ENCODE measurements around the gene CCDC107. TPM values are rescaled to one million over a fixed set of nuclear protein-coding genes. Genes with fewer than 3 reads are reported as not detected.
"Not testable (repeated sequence)": the region's sequence is repeated elsewhere in the genome, so short reads cannot be mapped to it uniquely, and the experiment has no call there.

The CCDC107 gene
- total RNA-seq, 1 experiment from 2014 or later: 16.4 TPM

- Histone ChIP-seq H3K36me3 (ENCODE audit: insufficient read depth, low read length, poor library complexity, severe bottlenecking) (no peaks in the 10 kb centered on the region), H3K4me3 (ENCODE audit: low read depth, low read length, poor library complexity, severe bottlenecking) (no peak overlapping the region), H3K27ac (ENCODE audit: low read depth, low read length, poor library complexity, severe bottlenecking) (no peak overlapping the region), H3K27me3 (replicated peaks; ENCODE audit: insufficient read depth, low read depth, low read length, poor library complexity) (no peaks in the 10 kb centered on the region), H3K9me3 (ENCODE audit: low read depth, low read length, poor library complexity, severe bottlenecking) (no peaks in the 10 kb centered on the region), H3K4me1 (ENCODE audit: insufficient read depth, low read length, poor library complexity, severe bottlenecking) (no peaks in the 10 kb centered on the region)
- CTCF ChIA-PET: interaction anchor here (0.7 kb wide), 1 partner anchor 50 kb away, joined by 5 read pairs; no protein-coding TSS in a partner anchor
- POLR2A ChIA-PET (ENCODE audit: low non-redundant PET): no interaction called here
- TF ChIP-seq CTCF (conservative IDR thresholded peaks at IDR 0.05; ENCODE audit: low read depth, low read length): no peak
- no peak for TF ChIP-seq EZH2 (IDR thresholded peaks at IDR 0.05; ENCODE audit: borderline replicate concordance, low read depth, low read length, poor library complexity, severe bottlenecking)
- intact Hi-C loops (cut with micrococcal nuclease; ENCODE audit: unreplicated experiment): no loop called here
- no peak for DNase-seq (ENCODE audit: low spot score)
- BruUV-seq (replicated peaks): no TSS peak
Measured at GRCh38 chr9:35635730-35636129, 22.4 kb upstream of the CCDC107 start.

GRCh38 chr9:35636135-35636876 is 21.8 kb upstream of the CCDC107 start:
- CTCF ChIA-PET: interaction anchor here (0.7 kb wide), 1 partner anchor 51 kb away, joined by 5 read pairs; no protein-coding TSS in a partner anchor
- intact Hi-C loops (cut with micrococcal nuclease; ENCODE audit: unreplicated experiment): no loop called here
- Histone ChIP-seq H3K27ac (ENCODE audit: low read depth, low read length, poor library complexity, severe bottlenecking) (no peak overlapping the region), H3K4me1 (ENCODE audit: insufficient read depth, low read length, poor library complexity, severe bottlenecking) (no peaks in the 10 kb centered on the region), H3K36me3 (ENCODE audit: insufficient read depth, low read length, poor library complexity, severe bottlenecking) (no peaks in the 10 kb centered on the region), H3K4me3 (ENCODE audit: low read depth, low read length, poor library complexity, severe bottlenecking) (no peak overlapping the region), H3K27me3 (replicated peaks; ENCODE audit: insufficient read depth, low read depth, low read length, poor library complexity) (no peaks in the 10 kb centered on the region), H3K9me3 (ENCODE audit: low read depth, low read length, poor library complexity, severe bottlenecking) (no peaks in the 10 kb centered on the region)
- TF ChIP-seq EZH2 (IDR thresholded peaks at IDR 0.05; ENCODE audit: borderline replicate concordance, low read depth, low read length, poor library complexity, severe bottlenecking): no peak
- no peak for TF ChIP-seq CTCF (conservative IDR thresholded peaks at IDR 0.05; ENCODE audit: low read depth, low read length)
- DNase-seq (ENCODE audit: low spot score): no peak
- POLR2A ChIA-PET (ENCODE audit: low non-redundant PET): no interaction called here
- BruUV-seq (replicated peaks): no TSS peak

DNA sequence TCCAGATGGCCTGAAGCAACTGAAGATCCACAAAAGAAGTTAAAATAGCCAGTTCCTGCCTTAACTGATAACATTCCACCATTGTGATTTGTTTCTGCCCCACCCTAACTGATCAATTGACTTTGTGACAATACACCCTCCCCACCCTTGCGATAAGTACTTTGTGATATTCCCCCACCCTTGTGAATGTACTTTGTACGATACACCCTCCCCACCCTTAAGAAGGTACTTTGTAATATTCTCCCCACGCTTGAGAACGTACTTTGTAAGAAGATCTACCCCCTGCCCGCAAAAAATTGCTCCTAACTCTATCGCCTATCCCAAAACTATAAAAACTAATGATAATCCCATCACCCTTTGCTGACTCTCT is 21.2 kb upstream of the CCDC107 start:
- CTCF ChIA-PET; H3K27ac ChIP-seq (ENCODE audit: low read depth, low read length, poor library complexity, severe bottlenecking); intact Hi-C loops (cut with micrococcal nuclease; ENCODE audit: unreplicated experiment): not testable (repeated sequence)

DNA sequence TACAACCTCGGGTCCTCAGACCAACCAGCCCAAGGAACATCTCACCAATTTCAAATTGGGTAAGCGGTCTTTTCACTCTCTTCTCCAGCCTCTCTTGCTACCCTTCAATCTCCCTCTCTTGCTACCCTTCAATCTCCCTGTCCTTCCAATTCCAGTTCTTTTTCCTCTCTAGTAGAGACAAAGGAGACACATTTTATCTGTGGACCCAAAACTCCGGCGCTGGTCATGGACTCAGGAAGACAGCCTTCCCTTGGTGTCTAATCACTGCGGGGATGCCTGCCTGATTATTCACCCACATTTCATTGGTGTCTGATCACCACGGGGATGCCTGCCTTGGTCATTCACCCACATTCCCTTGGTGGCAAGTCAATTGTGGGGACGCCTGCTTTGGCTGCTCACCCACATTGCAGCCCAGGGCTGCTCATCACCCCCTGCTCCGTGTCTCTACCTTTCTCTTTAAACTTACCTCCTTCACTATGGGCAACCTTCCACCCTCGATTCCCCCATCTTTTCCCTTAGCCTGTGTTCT is 20.6 kb upstream of the CCDC107 start:
- BruUV-seq (replicated peaks); H3K9me3 ChIP-seq (ENCODE audit: low read depth, low read length, poor library complexity, severe bottlenecking); H3K36me3 ChIP-seq (ENCODE audit: insufficient read depth, low read length, poor library complexity, severe bottlenecking); CTCF ChIA-PET; H3K27me3 ChIP-seq (replicated peaks; ENCODE audit: insufficient read depth, low read depth, low read length, poor library complexity); intact Hi-C loops (cut with micrococcal nuclease; ENCODE audit: unreplicated experiment); H3K27ac ChIP-seq (ENCODE audit: low read depth, low read length, poor library complexity, severe bottlenecking); POLR2A ChIA-PET (ENCODE audit: low non-redundant PET); H3K4me1 ChIP-seq (ENCODE audit: insufficient read depth, low read length, poor library complexity, severe bottlenecking); H3K4me3 ChIP-seq (ENCODE audit: low read depth, low read length, poor library complexity, severe bottlenecking); DNase-seq (ENCODE audit: low spot score): not testable (repeated sequence)

More for the DNA sequence above, 21.2 kb upstream of the CCDC107 start:
- POLR2A ChIA-PET (ENCODE audit: low non-redundant PET); H3K36me3 ChIP-seq (ENCODE audit: insufficient read depth, low read length, poor library complexity, severe bottlenecking); DNase-seq (ENCODE audit: low spot score); H3K4me1 ChIP-seq (ENCODE audit: insufficient read depth, low read length, poor library complexity, severe bottlenecking); H3K4me3 ChIP-seq (ENCODE audit: low read depth, low read length, poor library complexity, severe bottlenecking); BruUV-seq (replicated peaks); H3K27me3 ChIP-seq (replicated peaks; ENCODE audit: insufficient read depth, low read depth, low read length, poor library complexity); H3K9me3 ChIP-seq (ENCODE audit: low read depth, low read length, poor library complexity, severe bottlenecking): not testable (repeated sequence)

DNA sequence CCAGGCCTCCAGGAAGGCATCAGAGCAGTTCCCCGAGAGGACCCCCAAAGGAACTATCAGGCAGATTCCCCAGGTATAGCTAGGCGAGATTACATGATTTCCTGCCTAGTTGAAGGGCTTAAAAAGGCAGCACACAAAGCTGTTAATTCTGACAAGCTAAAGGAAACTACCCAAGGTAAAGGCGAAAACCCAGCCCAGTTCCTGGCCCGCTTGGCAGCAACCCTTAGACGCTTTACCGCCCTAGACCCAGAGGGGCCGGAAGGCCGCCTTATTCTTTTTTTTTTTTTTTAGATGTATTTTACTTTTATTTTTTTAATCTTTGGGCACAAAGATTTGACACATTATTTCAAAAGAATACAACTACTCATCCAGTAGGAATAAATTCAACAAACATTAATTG is 19.3 kb upstream of the CCDC107 start:
- H3K27ac ChIP-seq (ENCODE audit: low read depth, low read length, poor library complexity, severe bottlenecking); H3K27me3 ChIP-seq (replicated peaks; ENCODE audit: insufficient read depth, low read depth, low read length, poor library complexity); H3K9me3 ChIP-seq (ENCODE audit: low read depth, low read length, poor library complexity, severe bottlenecking); POLR2A ChIA-PET (ENCODE audit: low non-redundant PET); BruUV-seq (replicated peaks); H3K36me3 ChIP-seq (ENCODE audit: insufficient read depth, low read length, poor library complexity, severe bottlenecking); DNase-seq (ENCODE audit: low spot score); H3K4me1 ChIP-seq (ENCODE audit: insufficient read depth, low read length, poor library complexity, severe bottlenecking); H3K4me3 ChIP-seq (ENCODE audit: low read depth, low read length, poor library complexity, severe bottlenecking); intact Hi-C loops (cut with micrococcal nuclease; ENCODE audit: unreplicated experiment): not testable (repeated sequence)
- CTCF ChIA-PET: interaction anchor here (0.7 kb wide), 1 partner anchor 686 kb away, joined by 3 read pairs; no protein-coding TSS in a partner anchor

DNA sequence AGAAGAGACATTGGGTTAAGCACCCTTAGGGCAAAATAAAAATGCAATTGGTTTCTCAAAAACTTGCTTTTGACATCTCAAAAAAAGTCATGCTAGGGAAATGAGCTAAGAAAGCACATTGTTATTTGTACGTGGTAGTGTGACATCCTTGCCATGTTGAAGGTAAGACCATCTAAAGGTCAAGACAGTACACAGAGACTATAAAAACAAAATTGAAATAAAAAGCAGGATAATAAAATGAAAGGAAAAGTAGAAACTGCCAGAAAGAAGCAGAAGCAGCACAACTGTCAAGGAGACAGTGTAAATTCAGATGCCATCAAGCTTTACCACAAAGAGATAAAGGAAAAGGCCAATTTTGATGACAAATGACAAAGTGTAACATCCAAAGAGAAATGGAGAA is 18.9 kb upstream of the CCDC107 start:
- H3K9me3 ChIP-seq (ENCODE audit: low read depth, low read length, poor library complexity, severe bottlenecking); intact Hi-C loops (cut with micrococcal nuclease; ENCODE audit: unreplicated experiment); DNase-seq (ENCODE audit: low spot score); CTCF ChIA-PET; H3K36me3 ChIP-seq (ENCODE audit: insufficient read depth, low read length, poor library complexity, severe bottlenecking); POLR2A ChIA-PET (ENCODE audit: low non-redundant PET); H3K27me3 ChIP-seq (replicated peaks; ENCODE audit: insufficient read depth, low read depth, low read length, poor library complexity); H3K27ac ChIP-seq (ENCODE audit: low read depth, low read length, poor library complexity, severe bottlenecking); H3K4me1 ChIP-seq (ENCODE audit: insufficient read depth, low read length, poor library complexity, severe bottlenecking); BruUV-seq (replicated peaks); H3K4me3 ChIP-seq (ENCODE audit: low read depth, low read length, poor library complexity, severe bottlenecking): not testable (repeated sequence)
